ENCODE results near the gene ADGRL3. TPM values are rescaled to one million over a fixed set of nuclear protein-coding genes. Genes with fewer than 3 reads are reported as not detected.

Gene ADGRL3
- total and polyA plus RNA-seq, 2 donors (not counting 1 experiment from before 2014, with no cell fraction given): under 0.01 to 0.05 TPM

GRCh38 chr4:62030958-62031357, 830.8 kb downstream of the ADGRL3 start:
- H3K4me3 ChIP-seq (replicated peaks in 1 of 4; ENCODE audit: control extremely low read depth in 1 of 4, insufficient read depth in 1 of 4, low read depth in 3 of 4, low read length in 4 of 4): no peak overlapping the region
- DNase-seq (ENCODE audit: low read depth in 2 of 2): no peak
- no peaks in the 10 kb centered on the region for H3K4me1 ChIP-seq (ENCODE audit: control insufficient read depth, extremely low read depth, insufficient read depth, low read length)
- no peaks in the 10 kb centered on the region for H3K36me3 ChIP-seq (ENCODE audit: control insufficient read depth, insufficient read depth, low read length)
- H4K20me1 ChIP-seq (ENCODE audit: control insufficient read depth, extremely low read depth, insufficient read depth, low read length): no peaks in the 10 kb centered on the region
- H3K9me3 ChIP-seq (ENCODE audit: control insufficient read depth, insufficient read depth, low read depth, low read length): no peaks in the 10 kb centered on the region
- H3K27me3 ChIP-seq (ENCODE audit: control insufficient read depth, insufficient read depth, low read length): no peaks in the 10 kb centered on the region
- no peak overlapping the region for H2AFZ ChIP-seq (ENCODE audit: low read length)
- H3K27ac ChIP-seq (ENCODE audit: insufficient read depth, low read length): no peak overlapping the region
- no peak overlapping the region for H3K9ac ChIP-seq (ENCODE audit: insufficient read depth, low read length)
- no peak overlapping the region for H3K4me2 ChIP-seq (ENCODE audit: extremely low read depth, insufficient read depth, low read length)
- H3K79me2 ChIP-seq (ENCODE audit: control insufficient read depth, insufficient read depth, low read length): no peaks in the 10 kb centered on the region
- TF ChIP-seq, protein P1, sequence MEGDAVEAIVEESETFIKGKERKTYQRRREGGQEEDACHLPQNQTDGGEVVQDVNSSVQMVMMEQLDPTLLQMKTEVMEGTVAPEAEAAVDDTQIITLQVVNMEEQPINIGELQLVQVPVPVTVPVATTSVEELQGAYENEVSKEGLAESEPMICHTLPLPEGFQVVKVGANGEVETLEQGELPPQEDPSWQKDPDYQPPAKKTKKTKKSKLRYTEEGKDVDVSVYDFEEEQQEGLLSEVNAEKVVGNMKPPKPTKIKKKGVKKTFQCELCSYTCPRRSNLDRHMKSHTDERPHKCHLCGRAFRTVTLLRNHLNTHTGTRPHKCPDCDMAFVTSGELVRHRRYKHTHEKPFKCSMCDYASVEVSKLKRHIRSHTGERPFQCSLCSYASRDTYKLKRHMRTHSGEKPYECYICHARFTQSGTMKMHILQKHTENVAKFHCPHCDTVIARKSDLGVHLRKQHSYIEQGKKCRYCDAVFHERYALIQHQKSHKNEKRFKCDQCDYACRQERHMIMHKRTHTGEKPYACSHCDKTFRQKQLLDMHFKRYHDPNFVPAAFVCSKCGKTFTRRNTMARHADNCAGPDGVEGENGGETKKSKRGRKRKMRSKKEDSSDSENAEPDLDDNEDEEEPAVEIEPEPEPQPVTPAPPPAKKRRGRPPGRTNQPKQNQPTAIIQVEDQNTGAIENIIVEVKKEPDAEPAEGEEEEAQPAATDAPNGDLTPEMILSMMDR (conservative IDR thresholded peaks at IDR 0.05 in 1 of 2, IDR thresholded peaks at IDR 0.05 in 1 of 2; ENCODE audit: low read depth in 1 of 2, low read length in 2 of 2): no peak
- TF ChIP-seq EZH2 (IDR thresholded peaks at IDR 0.05; ENCODE audit: low read length, missing control alignments): no peak

DNA sequence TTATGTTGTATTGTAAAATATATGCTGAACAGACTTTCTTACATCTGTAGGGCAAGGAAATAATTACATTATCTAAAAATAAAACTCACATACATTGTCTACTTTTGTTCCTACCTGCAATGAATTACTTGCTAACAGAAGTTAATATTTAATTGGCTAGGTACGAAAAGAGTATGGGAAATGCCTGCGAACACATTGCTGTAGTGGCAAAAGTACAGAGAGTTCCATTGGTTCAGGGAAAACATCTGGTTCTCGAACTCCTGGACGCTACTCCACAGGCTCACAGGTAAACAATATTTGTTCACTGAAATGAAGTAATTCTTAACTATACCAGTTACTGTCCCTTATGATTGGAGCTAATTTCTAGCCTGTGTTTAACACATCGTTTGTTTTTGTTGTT, 837.4 kb downstream of the ADGRL3 start:
- TF ChIP-seq EZH2 (IDR thresholded peaks at IDR 0.05; ENCODE audit: low read length, missing control alignments): no peak
- TF ChIP-seq, protein P1 (conservative IDR thresholded peaks at IDR 0.05 in 1 of 2, IDR thresholded peaks at IDR 0.05 in 1 of 2; ENCODE audit: low read depth in 1 of 2, low read length in 2 of 2): no peak
- no peak overlapping the region for H3K4me3 ChIP-seq (replicated peaks in 1 of 4; ENCODE audit: control extremely low read depth in 1 of 4, insufficient read depth in 1 of 4, low read depth in 3 of 4, low read length in 4 of 4)
- H3K27ac ChIP-seq (ENCODE audit: insufficient read depth, low read length): no peak overlapping the region

GRCh38 chr4:62051332-62051731, 851.2 kb downstream of the ADGRL3 start:
- H3K9me3 ChIP-seq (ENCODE audit: control insufficient read depth, insufficient read depth, low read depth, low read length): no peaks in the 10 kb centered on the region
- no peak overlapping the region for H3K4me3 ChIP-seq (replicated peaks in 1 of 4; ENCODE audit: control extremely low read depth in 1 of 4, insufficient read depth in 1 of 4, low read depth in 3 of 4, low read length in 4 of 4)
- no peaks in the 10 kb centered on the region for H4K20me1 ChIP-seq (ENCODE audit: control insufficient read depth, extremely low read depth, insufficient read depth, low read length)
- no peak overlapping the region for H3K4me2 ChIP-seq (ENCODE audit: extremely low read depth, insufficient read depth, low read length)
- no peak overlapping the region for H3K9ac ChIP-seq (ENCODE audit: insufficient read depth, low read length)
- no peak overlapping the region for H2AFZ ChIP-seq (ENCODE audit: low read length)
- H3K79me2 ChIP-seq (ENCODE audit: control insufficient read depth, insufficient read depth, low read length): no peaks in the 10 kb centered on the region
- H3K36me3 ChIP-seq (ENCODE audit: control insufficient read depth, insufficient read depth, low read length): no peaks in the 10 kb centered on the region
- TF ChIP-seq EZH2 (IDR thresholded peaks at IDR 0.05; ENCODE audit: low read length, missing control alignments): no peak
- TF ChIP-seq, protein P1 (conservative IDR thresholded peaks at IDR 0.05 in 1 of 2, IDR thresholded peaks at IDR 0.05 in 1 of 2; ENCODE audit: low read depth in 1 of 2, low read length in 2 of 2): no peak
- no peaks in the 10 kb centered on the region for H3K27me3 ChIP-seq (ENCODE audit: control insufficient read depth, insufficient read depth, low read length)
- H3K4me1 ChIP-seq (ENCODE audit: control insufficient read depth, extremely low read depth, insufficient read depth, low read length): no peaks in the 10 kb centered on the region
- no peak overlapping the region for H3K27ac ChIP-seq (ENCODE audit: insufficient read depth, low read length)
- DNase-seq (ENCODE audit: low read depth in 2 of 2): no peak

More for the DNA sequence above, 837.4 kb downstream of the ADGRL3 start:
- Histone ChIP-seq H2AFZ (ENCODE audit: low read length) (no peak overlapping the region), H3K27me3 (ENCODE audit: control insufficient read depth, insufficient read depth, low read length) (no peaks in the 10 kb centered on the region), H3K79me2 (ENCODE audit: control insufficient read depth, insufficient read depth, low read length) (no peaks in the 10 kb centered on the region), H4K20me1 (ENCODE audit: control insufficient read depth, extremely low read depth, insufficient read depth, low read length) (no peaks in the 10 kb centered on the region), H3K4me1 (ENCODE audit: control insufficient read depth, extremely low read depth, insufficient read depth, low read length) (no peaks in the 10 kb centered on the region), H3K4me2 (ENCODE audit: extremely low read depth, insufficient read depth, low read length) (no peak overlapping the region), H3K36me3 (ENCODE audit: control insufficient read depth, insufficient read depth, low read length) (no peaks in the 10 kb centered on the region), H3K9me3 (ENCODE audit: control insufficient read depth, insufficient read depth, low read depth, low read length) (no peaks in the 10 kb centered on the region), H3K9ac (ENCODE audit: insufficient read depth, low read length) (no peak overlapping the region)
- DNase-seq (ENCODE audit: low read depth in 2 of 2): no peak
